Central memory CD8-positive, alpha-beta T cell (primary cell): ENCODE data around the gene SYCP3.
"Not testable (repeated sequence)": the region's sequence is repeated elsewhere in the genome, so short reads cannot be mapped to it uniquely, and the experiment has no call there.

Source experiments
- ATAC-seq: fragments of 150-1000 bp; cut with Tn5 transposase; replicated peaks from 2 replicates; pipeline ENCODE4 v1.10.0; 2022; ENCODE audit warnings: mild to moderate bottlenecking, moderate FRiP score, moderate number of reproducible peaks; ENCODE audit not compliant: poor library complexity, severe bottlenecking; ENCODE audit errors: extremely low read depth
- DNase-seq, 2 donors: peaks; one replicate each; pipeline ENCODE4 v3.0.0; 2021; ENCODE audit warnings: low spot score in 2 of 2
- H3K27ac Mint-ChIP-seq: one replicate; pipeline ENCODE4 v1.8.0; 2022; ENCODE audit warnings: low read depth, mild to moderate bottlenecking, moderate library complexity, mixed read lengths
- H3K27me3 Mint-ChIP-seq: one replicate; pipeline ENCODE4 v1.8.0; 2022; ENCODE audit warnings: mixed read lengths
- H3K36me3 Mint-ChIP-seq: one replicate; pipeline ENCODE4 v1.8.0; 2022; ENCODE audit warnings: mild to moderate bottlenecking, moderate library complexity, mixed read lengths; ENCODE audit not compliant: insufficient read depth
- H3K4me1 Mint-ChIP-seq: one replicate; pipeline ENCODE4 v1.8.0; 2022; ENCODE audit warnings: mixed read lengths
- H3K4me3 Mint-ChIP-seq: one replicate; pipeline ENCODE4 v1.8.0; 2022; ENCODE audit warnings: mild to moderate bottlenecking, moderate library complexity, mixed read lengths
- H3K9me3 Mint-ChIP-seq: one replicate; pipeline ENCODE4 v1.8.0; 2022; ENCODE audit warnings: mixed read lengths

The SYCP3 gene

DNA sequence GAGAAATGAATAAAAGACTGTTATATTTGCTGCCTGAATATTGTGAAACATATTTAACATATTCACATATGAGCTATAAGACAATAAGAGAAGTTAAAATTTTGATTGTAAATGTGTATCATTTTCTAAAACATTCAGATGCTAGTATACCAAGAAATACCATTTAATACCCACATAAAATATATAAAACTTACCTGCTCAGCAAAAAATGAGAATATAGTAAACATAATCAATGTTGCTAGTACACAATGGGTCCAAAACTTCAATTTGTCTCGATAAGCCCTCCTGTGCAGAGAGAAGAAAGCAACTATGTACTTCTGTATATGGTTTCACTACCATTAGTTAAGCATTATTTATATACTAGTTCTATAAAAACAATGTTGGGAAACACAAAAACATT is 9.6 kb upstream of the SYCP3 start:
- peaks cover 14% of the 10 kb centered on the region for H3K4me1 Mint-ChIP-seq
- H3K9me3 Mint-ChIP-seq: no peaks in the 10 kb centered on the region
- ATAC-seq (no peak), DNase-seq (no peak)
- peak overlapping the region; percentile 82 for H3K27ac Mint-ChIP-seq
- H3K36me3 Mint-ChIP-seq: peaks cover 38% of the 10 kb centered on the region
- no peaks in the 10 kb centered on the region for H3K27me3 Mint-ChIP-seq
- no peak overlapping the region for H3K4me3 Mint-ChIP-seq

DNA sequence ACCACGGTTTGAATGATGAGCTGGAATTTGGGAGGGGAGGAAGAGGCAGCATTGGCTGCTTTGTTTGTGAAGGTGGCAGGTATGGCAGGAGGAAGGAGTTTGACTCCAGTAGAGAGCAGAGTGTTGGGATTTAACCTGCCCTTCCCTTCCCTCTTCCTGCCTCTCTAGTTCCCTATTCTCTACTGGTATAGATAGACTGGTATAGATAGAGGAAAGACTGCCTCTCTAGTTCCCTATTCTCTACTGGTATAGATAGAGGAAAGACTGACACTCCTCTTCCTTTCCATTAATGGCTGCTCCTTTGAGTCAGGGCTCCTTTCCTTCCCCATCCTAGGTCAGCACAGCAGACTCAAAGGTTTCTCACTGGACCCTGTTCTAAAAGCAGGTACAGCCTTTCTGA is 8.4 kb upstream of the SYCP3 start:
- DNase-seq (no peak), ATAC-seq (no peak)
- Mint-ChIP-seq H3K27me3 (no peaks in the 10 kb centered on the region), H3K9me3 (no peaks in the 10 kb centered on the region), H3K4me1 (peaks cover 26% of the 10 kb centered on the region), H3K27ac (peak overlapping the region; percentile 82), H3K36me3 (peaks cover 28% of the 10 kb centered on the region), H3K4me3 (no peak overlapping the region)

DNA sequence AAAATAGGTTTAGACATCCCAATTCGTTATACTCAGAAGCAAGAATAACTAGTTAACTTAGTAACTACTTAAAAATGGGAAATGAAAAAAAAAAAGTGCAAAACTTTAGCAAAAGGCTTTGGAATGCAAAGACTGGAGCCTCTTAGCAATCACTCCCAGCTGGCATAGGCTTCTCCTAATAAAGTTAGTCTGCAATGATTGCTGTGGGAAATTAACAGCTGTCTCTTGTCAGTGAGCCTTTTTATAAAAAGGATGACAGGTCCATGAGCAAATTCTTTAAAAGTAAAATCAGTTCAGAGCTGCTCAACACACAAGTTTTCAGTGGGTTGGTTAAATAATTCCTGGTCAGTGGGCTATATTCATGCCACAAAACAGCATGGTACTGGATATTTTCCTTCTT is 7.4 kb upstream of the SYCP3 start:
- Mint-ChIP-seq H3K4me3 (no peak overlapping the region), H3K27me3 (no peaks in the 10 kb centered on the region), H3K27ac (no peak overlapping the region), H3K4me1 (peaks cover 31% of the 10 kb centered on the region), H3K36me3 (peaks cover 22% of the 10 kb centered on the region), H3K9me3 (no peaks in the 10 kb centered on the region)
- DNase-seq: no peak
- ATAC-seq: no peak

DNA sequence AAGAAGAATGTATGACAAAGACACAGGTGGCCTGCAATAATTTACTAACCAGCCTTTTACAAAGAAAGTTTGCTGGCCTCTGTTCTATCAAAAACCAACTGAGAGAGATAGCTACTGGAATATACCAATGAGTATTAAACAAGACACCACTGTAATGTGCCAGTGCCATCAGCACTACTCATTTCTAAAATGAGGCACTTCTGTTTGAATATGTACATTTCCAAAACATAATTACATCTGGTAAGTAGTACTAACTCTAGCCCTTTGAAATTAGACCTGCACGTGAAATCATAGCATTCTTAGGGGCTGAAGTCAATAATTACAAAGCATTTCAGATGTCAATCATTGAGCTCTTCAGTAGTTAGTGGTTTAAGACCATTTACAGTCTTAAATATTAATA is 6.9 kb upstream of the SYCP3 start:
- Mint-ChIP-seq H3K27me3 (no peaks in the 10 kb centered on the region), H3K4me1 (peaks cover 31% of the 10 kb centered on the region), H3K27ac (no peak overlapping the region), H3K9me3 (no peaks in the 10 kb centered on the region), H3K4me3 (no peak overlapping the region), H3K36me3 (peaks cover 21% of the 10 kb centered on the region)
- ATAC-seq (no peak), DNase-seq (no peak)

DNA sequence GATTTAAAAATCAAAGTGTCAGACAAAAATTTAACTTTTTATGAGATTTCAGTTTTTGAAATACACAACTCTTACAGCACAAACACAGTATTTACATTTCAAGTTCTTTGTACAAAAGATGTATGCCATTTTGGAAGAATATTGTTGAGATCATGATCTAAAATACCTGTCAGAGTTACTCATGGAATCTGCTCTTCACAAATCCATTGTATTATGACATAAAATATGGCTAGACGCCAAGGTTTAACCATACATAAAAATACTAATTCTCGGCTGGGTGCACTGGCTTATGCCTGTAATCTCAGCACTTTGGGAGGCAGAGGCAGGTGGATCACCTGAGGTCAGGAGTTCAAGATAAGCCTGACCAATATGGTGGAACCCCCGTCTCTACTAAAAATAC is 6.2 kb upstream of the SYCP3 start:
- DNase-seq: no peak
- peak overlapping the region; percentile 59 for H3K27ac Mint-ChIP-seq
- H3K27me3 Mint-ChIP-seq: no peaks in the 10 kb centered on the region
- H3K4me1 Mint-ChIP-seq: peaks cover 31% of the 10 kb centered on the region
- no peak overlapping the region for H3K4me3 Mint-ChIP-seq
- no peak for ATAC-seq
- H3K9me3 Mint-ChIP-seq: no peaks in the 10 kb centered on the region
- H3K36me3 Mint-ChIP-seq: peaks cover 18% of the 10 kb centered on the region

DNA sequence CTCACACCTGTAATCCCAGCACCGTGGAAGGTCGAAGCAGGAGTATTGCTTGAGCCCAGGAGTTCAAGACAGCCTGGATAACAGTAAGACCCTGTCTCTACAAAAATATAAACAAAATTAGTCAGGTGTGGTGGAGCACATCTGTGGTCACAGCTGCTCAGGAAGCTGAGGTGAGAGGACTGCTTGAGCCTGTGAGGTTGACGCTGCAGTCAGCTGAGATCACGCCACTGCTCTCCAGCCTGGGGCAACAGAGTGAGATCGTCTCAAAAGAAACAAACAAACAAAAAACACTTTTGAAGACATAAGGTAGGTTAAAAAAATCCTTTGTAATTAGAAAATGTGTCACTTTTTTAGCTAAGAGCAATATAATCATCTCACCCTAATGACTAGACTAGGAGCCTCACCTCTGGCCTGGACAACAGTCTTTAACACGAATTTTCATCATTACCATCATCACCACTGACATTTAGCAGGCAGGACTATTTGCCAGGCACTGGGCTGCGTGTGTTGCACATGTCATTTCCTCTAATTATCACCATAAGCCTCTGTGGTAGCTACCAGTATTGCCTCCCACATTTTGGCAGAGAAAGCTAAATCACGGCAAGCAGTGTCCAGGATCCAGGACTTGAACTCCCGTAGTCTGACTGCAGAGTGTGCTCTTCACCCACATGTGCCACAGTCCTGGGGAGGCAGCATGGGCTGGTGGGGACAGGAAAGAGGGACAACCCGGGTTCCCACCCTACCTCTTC is 4.6 kb upstream of the SYCP3 start:
- Mint-ChIP-seq H3K36me3 (peaks cover 11% of the 10 kb centered on the region), H3K27ac (peak overlapping the region; percentile 71), H3K27me3 (no peaks in the 10 kb centered on the region), H3K4me1 (peaks cover 26% of the 10 kb centered on the region), H3K9me3 (no peaks in the 10 kb centered on the region), H3K4me3 (no peak overlapping the region)
- peak; percentile 83 for ATAC-seq
- DNase-seq: peak in 1 of 2 donors; percentile 21

DNA sequence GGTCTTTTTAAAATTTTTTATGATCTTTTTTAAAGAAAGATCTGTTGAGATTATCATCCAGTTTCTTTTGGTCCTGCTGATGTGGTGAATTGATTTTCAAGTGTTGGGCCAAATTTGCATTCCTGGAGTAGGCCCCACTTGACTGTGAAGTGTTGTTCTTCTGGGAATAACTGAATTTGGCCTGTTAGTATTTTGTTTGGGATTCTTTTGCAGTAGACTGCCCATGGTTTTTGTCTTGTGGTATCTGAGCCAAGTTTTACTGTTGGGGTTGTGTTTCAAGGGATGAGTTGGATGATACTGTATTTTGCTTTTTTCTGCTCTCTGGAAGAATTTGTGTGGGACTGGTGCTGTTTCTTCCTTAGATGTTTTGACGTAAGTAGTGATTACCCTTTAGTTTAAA is 4.0 kb upstream of the SYCP3 start:
- ATAC-seq (no peak), DNase-seq (no peak)
- Mint-ChIP-seq H3K36me3 (peaks cover 7% of the 10 kb centered on the region), H3K27ac (peak overlapping the region; percentile 71), H3K4me3 (no peak overlapping the region), H3K9me3 (no peaks in the 10 kb centered on the region), H3K27me3 (no peaks in the 10 kb centered on the region), H3K4me1 (peaks cover 26% of the 10 kb centered on the region)

DNA sequence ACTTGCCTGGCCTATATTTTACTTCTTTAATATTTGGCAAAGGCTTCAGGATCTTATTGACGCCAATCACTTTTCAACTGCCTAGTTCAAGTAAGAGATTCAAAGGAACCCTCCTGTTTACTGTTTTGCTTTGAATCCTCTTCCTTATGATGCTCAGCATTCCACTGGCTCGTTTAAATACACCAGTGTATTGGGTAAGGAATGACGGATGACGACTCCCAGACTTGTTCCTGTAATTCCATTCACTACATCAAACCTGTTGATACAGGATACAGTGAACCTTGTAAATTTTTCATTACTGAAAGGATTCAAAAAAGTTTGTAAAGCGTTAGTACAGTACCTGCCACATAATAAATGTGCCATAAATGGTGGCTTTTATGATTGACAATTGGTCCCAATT is 1.7 kb upstream of the SYCP3 start:
- peak overlapping the region; percentile 23 for H3K27ac Mint-ChIP-seq
- H3K4me1 Mint-ChIP-seq: peaks cover 26% of the 10 kb centered on the region
- H3K27me3 Mint-ChIP-seq: no peaks in the 10 kb centered on the region
- no peak overlapping the region for H3K4me3 Mint-ChIP-seq
- DNase-seq (no peak), ATAC-seq (no peak)
- H3K36me3 Mint-ChIP-seq: peaks cover 1% of the 10 kb centered on the region
- H3K9me3 Mint-ChIP-seq: no peaks in the 10 kb centered on the region

DNA sequence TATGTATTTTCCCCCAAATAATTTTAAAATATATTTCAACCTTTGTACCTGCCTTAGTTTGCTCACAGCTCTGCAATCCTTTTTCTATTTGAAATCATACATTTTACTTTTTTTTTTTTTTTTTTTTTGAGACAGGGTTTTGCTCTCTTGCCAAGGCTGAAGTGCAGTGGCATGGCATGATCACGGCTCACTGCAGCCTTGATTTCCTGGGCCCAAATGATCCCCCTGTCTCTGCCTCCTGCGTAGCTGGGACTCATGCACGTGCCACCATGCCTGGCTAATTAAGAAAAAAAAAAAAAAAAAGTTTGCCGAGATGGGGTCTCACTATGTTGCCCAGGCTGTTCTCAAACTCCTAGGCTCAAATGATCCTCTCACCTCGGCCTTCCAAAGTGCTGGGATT is 1.3 kb upstream of the SYCP3 start:
- Mint-ChIP-seq H3K4me1 (peaks cover 26% of the 10 kb centered on the region), H3K27me3 (no peaks in the 10 kb centered on the region), H3K9me3 (no peaks in the 10 kb centered on the region), H3K36me3 (peaks cover 1% of the 10 kb centered on the region), H3K4me3 (no peak overlapping the region), H3K27ac (no peak overlapping the region)
- DNase-seq (no peak), ATAC-seq (no peak)

DNA sequence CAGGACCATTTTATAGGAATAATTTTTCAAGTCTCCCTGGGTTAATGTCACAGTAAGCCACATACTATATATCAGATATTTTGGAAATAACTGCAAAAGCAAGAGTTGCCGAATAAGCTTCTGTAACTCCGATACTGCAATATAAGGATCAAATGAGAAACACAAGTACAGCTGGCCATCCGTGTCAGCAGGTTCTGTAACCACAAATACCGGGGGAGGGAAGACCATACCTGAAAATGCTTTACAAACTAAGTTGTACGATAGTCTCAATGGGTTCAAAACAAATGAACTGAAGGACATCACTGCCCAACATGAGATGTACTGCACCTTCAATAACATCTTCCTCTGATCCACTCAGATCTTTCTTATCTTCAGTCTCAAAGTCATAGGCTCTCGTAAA is 1.8 kb downstream of the SYCP3 start:
- Mint-ChIP-seq H3K27ac (no peak overlapping the region), H3K4me1 (peaks cover 3% of the 10 kb centered on the region)
- no peak for ATAC-seq

DNA sequence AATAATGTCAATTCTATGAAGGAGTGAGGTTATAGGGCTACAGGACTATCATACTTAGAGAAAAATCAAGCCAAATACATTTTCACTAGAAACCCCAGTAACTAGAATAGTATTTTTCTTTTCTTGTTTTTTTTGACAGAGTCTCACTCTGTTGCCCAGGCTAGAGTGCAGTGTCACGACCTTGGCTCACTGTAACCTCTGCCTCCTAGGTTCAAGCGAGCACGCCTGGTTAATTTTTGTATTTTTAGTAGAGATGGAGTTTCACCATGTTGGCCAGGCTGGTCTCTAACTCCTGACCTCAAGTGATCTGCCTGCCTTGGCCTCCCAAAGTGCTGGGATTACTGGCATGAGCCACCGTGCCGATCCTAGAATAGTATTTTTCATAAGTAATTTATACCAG is 4.8 kb downstream of the SYCP3 start:
- not testable (repeated sequence) for H3K4me1 Mint-ChIP-seq, H3K27me3 Mint-ChIP-seq, H3K9me3 Mint-ChIP-seq, H3K4me3 Mint-ChIP-seq, H3K36me3 Mint-ChIP-seq, ATAC-seq, H3K27ac Mint-ChIP-seq, DNase-seq

More for the DNA sequence above, 1.8 kb downstream of the SYCP3 start:
- no peaks in the 10 kb centered on the region for H3K9me3 Mint-ChIP-seq
- H3K4me3 Mint-ChIP-seq: no peak overlapping the region
- no peaks in the 10 kb centered on the region for H3K27me3 Mint-ChIP-seq
- no peak for DNase-seq
- no peaks in the 10 kb centered on the region for H3K36me3 Mint-ChIP-seq

DNA sequence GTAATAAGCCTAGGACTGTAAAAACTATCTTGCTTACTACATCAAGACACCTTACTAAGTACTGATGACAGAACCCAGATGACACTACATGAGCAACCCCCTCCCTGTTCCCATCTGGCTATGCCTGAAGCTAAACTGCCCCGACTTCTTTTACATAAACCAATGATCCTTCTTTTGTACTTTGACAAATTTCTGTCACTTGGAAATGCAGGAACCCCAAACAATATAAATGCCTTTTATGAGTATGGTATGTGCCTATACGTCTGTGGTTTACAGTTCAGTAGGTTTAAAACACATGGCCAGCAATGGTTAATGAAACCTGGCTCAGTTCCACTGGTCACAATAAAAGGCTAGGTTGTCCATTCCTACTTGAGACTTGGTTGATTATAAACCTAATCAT is 6.1 kb downstream of the SYCP3 start:
- ATAC-seq (no peak), DNase-seq (no peak)
- Mint-ChIP-seq H3K27me3 (no peaks in the 10 kb centered on the region), H3K9me3 (no peaks in the 10 kb centered on the region), H3K4me3 (no peak overlapping the region), H3K36me3 (peaks cover 11% of the 10 kb centered on the region), H3K27ac (no peak overlapping the region), H3K4me1 (no peaks in the 10 kb centered on the region)

DNA sequence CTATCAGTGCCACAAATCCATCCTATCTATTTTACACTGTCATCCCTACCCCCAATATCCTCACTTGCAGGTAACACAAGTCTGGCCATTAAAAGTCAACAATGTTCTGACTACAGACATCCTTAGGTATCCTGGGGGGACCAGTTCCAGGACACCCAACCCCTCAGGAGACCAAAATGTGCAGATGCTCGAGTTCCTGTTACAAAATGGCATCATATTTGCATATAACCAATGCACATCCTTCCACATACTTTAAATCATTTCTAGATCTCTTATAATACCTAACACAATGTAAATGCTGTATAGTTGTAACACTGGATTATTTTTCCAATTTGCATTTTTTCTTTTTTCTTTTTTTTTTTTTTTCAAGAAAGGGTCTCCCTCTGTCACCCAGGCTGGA is 6.9 kb downstream of the SYCP3 start:
- Mint-ChIP-seq H3K27me3 (no peaks in the 10 kb centered on the region), H3K36me3 (peaks cover 11% of the 10 kb centered on the region), H3K4me1 (no peaks in the 10 kb centered on the region), H3K27ac (no peak overlapping the region), H3K4me3 (no peak overlapping the region), H3K9me3 (no peaks in the 10 kb centered on the region)
- DNase-seq (no peak), ATAC-seq (no peak)
